Endometrial microvascular endothelial cells (primary cell): ENCODE data around the gene APCDD1L. TPM values are rescaled to one million over a fixed set of nuclear protein-coding genes. Genes with fewer than 3 reads are reported as not detected.

Experiments used
- total RNA-seq: library from RNA; depleted of rRNA; stranded (reverse); fragments of >200 nt; gene quantifications from one replicate; pipeline ENCODE4 v1.2.3, GENCODE V29; 2015; ENCODE audit errors: inconsistent ontology term

APCDD1L gene
- total RNA-seq, 1 donor from 2014 or later, result 1.1 TPM

Other genes with a start within 250 kb of the APCDD1L start
- 12.5 TPM for gene RAB22A, start 205.7 kb downstream of the APCDD1L start, total RNA-seq
- 20.3 TPM for gene VAPB, start 126.2 kb downstream of the APCDD1L start, total RNA-seq
- gene STX16, start 135.9 kb upstream of the APCDD1L start, total RNA-seq, result 23.4 TPM
- gene NPEPL1, start 177.4 kb upstream of the APCDD1L start, total RNA-seq, result 19.4 TPM